Effector CD4-positive, alpha-beta T cell (primary cell): Measurements from ENCODE around the gene LRBA.
"Not testable (repeated sequence)": the region's sequence is repeated elsewhere in the genome, so short reads cannot be mapped to it uniquely, and the experiment has no call there.

Source experiments
- DNase-seq: peaks from one replicate; pipeline ENCODE4 v3.0.0-alpha.2; 2020

Gene LRBA

GRCh38 chr4:150722908-150723362 is 292.1 kb downstream of the LRBA start:
- no peak for DNase-seq

- DNase-seq: no peak
These were observed 294.0 kb downstream of the LRBA start for GRCh38 chr4:150720973-150721518.

GRCh38 chr4:150717952-150718351 is 297.1 kb downstream of the LRBA start:
- no peak for DNase-seq

DNA sequence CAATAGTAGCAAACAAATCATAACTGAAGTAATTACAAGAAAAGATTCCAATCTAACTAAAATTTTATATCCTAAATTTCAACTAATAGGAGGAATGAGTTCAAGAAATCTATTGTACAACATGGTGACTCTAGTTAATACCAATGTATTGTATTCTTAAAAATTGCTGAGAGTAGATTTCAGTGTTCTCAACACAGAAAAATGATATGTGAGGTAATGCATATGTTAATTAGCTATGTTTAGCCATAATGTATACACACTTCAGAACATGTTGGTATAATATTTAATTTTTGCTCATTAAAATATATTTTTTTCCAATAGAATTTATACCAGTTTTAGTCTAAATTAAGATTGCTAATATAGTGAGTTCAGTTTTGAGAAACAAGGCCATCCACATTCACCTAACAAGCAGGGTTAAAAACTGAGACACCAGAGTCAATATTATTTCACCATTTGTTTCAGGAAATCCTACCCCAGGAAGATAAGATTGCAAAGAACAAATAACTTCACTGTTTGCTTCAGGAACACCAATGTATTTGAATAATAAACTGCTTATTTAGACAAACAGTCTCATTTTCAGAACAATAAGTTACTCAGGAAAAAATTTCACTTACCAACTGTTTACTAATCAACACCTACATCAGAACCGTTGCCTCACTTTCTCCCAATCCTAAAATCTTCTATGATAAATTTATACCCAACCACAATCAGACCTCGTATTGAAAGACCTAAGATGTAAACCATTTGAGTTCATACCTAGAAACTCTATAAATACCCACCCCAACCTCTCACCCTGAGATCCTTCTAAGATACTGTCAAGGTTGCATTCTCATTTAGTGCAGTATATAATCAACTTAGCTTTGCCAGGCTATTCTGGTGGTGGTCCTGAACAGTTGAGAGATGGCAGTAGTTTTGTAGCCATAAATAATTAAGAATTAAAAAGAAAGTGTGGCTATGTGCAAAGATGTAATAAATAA is 300.3 kb downstream of the LRBA start:
- DNase-seq: no peak

DNA sequence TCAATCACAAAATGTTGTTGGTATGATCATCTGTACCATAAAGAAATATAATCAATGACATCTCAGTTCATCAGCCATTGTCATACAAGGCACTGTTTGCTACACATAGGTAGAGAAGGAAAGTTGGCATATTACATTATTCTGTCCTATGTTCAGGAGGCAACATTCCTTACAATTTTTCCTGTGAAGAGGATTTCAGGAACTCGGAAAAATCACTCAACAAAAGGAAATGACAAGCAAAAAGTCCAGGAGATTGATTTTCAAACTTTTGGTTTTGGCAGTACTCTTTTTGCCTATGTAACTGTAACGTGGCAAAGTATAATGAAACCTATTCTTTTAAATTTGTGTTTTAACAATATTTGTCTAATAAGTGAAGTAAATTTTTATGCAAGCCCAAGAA is 301.8 kb downstream of the LRBA start:
- no peak for DNase-seq

DNA sequence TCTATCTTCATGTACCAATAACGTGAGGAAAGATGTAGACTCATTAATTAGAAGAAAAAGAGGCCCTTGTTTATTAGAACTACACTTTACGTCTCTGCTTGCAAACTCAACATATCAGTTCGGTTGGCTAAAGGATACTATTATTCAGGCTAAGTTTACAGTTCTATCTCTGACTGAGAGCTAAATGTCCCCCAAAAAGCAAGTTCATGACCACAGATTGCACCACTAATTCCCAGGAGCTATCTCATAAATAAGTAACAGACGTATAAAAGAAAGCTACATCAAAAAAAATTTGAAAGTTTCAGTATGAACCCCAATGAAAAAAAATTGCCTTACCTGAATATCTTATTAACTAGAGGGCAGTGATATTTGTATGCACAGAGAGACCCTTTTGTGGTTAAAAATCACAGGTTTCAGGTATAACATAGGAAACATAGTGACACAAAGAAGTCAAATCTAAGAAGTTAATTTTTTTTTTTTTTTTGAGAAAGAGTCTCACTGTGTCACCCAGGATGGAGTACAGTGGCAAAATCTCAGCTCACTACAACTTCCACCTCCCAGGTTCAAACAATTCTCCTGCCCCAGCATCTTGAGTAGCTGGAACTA is 304.2 kb downstream of the LRBA start:
- no peak for DNase-seq

DNA sequence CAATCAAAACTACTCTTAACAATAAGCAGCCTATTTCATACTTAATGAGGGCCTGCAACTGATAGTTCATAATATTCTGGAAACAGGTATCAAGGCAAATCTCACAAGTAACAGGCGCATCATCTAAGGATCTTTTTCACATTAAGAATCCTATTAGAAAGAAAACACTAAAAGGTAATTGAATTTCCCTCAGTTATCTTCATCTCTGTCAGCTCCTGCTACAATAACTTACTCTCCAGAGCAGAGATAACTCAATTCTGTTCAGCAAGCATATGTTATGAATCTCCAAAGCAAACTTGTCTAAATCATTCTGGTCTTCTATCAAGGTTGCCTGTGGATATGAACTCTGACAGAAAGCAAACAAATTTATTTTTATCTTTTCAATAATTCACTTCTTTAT is 307.1 kb downstream of the LRBA start:
- DNase-seq: no peak

DNA sequence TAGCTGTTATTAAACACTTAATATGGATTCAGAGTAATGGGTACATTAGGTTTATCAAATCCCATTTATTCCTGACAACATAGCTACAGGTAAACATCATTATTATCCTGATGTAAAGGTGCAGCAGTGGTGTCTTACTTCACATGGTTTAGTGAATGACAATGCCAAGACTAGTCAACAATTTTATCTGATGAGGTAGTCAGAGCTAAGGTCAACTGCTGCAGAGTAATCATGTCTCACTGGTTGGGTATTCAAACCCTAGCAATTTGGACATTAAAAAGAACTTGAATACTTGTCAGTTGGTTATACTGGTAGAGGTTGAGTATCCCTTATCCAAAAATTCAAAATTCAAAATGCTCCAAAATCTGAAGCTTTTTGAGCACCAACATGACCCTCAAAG is 315.5 kb downstream of the LRBA start:
- no peak for DNase-seq

- DNase-seq: no peak
These were observed 319.9 kb downstream of the LRBA start for GRCh38 chr4:150695162-150695561.

GRCh38 chr4:150694438-150694837 is 320.6 kb downstream of the LRBA start:
- no peak for DNase-seq

- DNase-seq: no peak
These were observed 331.2 kb downstream of the LRBA start for GRCh38 chr4:150683775-150684350.

- DNase-seq: no peak
These were observed 333.0 kb downstream of the LRBA start for GRCh38 chr4:150682126-150682525.

DNA sequence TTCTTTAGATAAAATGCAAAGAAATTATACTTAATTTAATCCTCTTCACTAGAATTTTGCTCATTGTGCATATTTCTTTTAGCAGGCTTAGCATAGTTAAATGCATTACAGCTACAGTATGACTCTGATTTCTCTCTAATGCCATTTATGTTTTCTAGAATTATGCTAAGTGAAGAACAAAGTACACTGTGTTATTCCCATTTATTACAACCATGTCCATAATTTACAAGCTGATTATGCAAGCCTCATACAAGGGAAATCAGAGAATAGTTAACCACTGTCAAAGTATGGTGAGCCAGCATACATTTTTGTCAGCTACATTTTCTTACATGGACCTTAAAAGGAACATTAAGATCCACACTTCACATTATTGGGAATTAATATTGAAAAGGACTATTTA is 334.0 kb downstream of the LRBA start:
- no peak for DNase-seq

GRCh38 chr4:150680651-150681050 is 334.4 kb downstream of the LRBA start:
- no peak for DNase-seq

DNA sequence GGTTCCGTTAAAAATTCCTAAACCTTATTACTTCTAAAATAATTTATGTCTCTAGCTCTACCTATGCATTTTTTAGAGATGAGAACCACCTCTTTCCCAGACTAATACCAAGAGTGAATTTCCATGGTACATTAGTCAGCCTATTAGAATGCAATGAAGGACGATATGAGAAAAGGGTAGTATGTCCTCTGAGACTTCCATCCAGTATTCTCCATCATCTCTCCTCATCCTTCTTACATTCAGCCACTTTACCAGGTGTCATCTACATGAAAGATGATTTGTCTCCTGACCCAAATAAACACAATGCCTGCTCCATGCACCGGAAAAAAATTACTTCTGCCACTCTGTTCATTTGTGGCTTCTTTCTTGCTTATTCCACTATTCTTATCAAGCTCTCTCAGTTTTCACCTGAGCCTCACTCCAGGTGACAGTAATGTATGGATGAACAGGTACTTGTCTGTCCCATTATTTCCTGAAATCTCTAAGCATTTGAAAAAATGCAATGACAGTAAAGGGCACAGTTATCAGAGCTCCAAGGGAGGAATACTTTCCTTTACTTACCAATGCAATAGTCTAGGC is 335.2 kb downstream of the LRBA start:
- no peak for DNase-seq

- DNase-seq: no peak
These were observed 335.9 kb downstream of the LRBA start for GRCh38 chr4:150679018-150679764.

DNA sequence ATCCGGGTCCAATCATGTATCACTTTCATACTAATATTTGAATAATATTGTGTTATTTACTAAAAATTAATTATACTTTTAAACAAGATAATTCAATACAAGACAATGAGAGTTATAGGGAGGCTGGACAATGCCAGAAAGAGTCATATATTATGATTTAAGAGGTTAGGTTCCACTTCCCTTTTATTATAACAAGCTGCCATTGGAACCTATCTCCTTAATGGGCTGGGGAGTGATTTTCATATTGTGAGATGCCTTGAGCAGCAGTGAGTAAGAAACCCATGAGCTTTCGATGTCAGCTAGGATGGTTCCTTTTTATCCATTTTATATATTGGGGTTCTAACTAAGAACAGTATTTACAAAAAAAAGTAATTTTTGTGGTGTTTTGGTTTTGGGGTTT is 341.3 kb downstream of the LRBA start:
- DNase-seq: no peak

DNA sequence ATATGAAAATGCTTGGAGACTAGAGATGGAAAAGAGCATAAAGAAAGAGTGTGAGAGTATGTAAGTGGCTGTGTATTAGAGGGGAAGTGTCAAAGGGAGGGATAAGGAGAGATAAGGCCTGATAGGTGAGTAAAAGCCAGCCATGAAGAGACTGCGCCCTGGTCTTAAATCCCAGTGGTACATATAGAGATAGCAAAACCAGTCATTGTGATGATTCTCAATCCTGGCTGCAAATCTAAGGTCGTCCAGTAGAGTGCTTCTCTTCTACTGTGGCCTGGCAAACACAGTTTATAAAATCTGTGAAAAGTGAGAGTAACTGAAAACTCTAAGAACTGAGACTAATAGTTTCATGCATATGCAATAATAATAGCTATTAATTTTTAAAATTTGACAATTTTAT is 346.3 kb downstream of the LRBA start:
- DNase-seq: no peak

DNA sequence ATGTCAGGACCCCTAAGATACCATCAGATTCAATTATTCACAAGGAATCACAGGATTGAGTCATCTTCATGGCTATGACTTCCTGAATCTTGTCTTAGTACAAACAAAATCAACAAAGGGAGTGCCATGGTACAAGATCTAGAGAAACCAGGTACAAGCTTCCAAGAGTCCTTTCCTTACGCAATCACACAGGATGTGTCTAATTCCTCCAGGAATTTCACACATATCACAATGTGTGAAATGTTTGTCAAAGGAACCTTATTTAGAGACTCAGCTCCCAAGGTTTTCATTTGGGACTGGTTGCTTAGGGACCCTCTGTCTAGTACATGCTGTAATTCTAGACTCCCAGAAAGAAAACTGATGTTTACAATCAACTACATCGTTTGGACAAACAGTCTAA is 350.1 kb downstream of the LRBA start:
- DNase-seq: no peak

- no peak for DNase-seq
These were observed 352.4 kb downstream of the LRBA start for GRCh38 chr4:150662686-150663085.

GRCh38 chr4:150661551-150661950 is 353.5 kb downstream of the LRBA start:
- DNase-seq: not testable (repeated sequence)

GRCh38 chr4:150658258-150658657 is 356.8 kb downstream of the LRBA start:
- DNase-seq: not testable (repeated sequence)
